KBM-7 (cell line): ENCODE data around the gene PAM16.

ENCODE experiments used
- DNase-seq: peaks from one replicate; pipeline ENCODE4 v3.0.0-alpha.2; 2015
- in situ Hi-C: fragments of 300-500 bp; cut with MboI; formaldehyde crosslinking; loops from 2 replicates; pipeline ENCODE4 v1.14.3; 2020; ENCODE audit warnings: low sequenced_read_pairs, low pct_unique_long_range_greater_than_20kb, mixed read lengths

PAM16 gene

GRCh38 chr16:4314532-4315185 lies 36.5 kb downstream of the PAM16 start:
- peak; percentile 35 for DNase-seq
- in situ Hi-C loops: no loop called here

DNA sequence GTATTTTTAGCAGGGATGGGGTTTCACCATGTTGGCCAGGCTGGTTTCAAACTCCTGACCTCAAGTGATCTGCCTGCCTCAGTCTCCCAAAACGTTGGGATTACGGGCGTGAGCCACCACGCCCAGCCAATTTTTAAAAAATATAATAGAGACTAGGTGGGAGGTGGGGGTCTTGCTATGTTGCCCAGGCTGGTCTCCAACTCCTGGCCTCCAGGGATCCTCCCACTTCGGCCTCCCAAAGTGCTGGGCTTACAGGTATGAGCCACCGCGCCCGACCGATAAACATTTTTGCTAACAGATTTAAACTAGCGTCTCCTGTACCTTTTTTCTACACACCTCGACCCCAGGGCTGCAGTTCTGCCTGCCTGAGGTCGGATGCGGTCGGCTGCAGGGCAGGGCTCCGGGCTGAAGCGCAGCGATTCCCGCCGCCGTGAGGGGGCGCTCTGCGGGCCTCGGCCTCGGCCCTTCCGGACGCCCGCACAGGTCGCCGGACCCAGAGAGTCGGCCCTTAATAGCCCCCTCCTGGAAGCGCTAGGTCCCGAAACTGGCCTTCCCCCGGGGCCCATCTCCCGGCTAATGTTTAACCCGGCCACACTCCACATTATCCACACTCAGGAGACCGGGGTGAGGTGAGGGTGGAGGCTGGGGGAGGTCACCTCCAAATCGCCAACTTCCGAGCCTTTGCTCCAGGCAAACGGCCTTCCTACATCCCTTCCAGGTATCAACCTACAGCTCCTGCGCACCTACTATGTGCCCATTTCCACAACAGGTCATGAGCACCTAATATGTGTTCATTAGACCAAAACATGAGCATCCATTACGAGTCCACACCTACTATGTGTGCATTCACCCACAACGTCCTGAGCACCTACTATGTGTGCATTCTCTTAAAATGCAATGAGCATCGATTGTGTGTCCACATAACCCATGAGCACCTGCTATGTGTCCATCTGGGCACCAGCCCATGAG lies 37.3 kb downstream of the PAM16 start:
- in situ Hi-C loops: no loop called here
- peak; percentile 52 for DNase-seq

GRCh38 chr16:4309833-4310266 lies 41.3 kb downstream of the PAM16 start:
- no peak for DNase-seq
- in situ Hi-C loops: no loop called here

GRCh38 chr16:4309102-4309832 lies 41.9 kb downstream of the PAM16 start:
- in situ Hi-C loops: no loop called here
- DNase-seq: no peak

DNA sequence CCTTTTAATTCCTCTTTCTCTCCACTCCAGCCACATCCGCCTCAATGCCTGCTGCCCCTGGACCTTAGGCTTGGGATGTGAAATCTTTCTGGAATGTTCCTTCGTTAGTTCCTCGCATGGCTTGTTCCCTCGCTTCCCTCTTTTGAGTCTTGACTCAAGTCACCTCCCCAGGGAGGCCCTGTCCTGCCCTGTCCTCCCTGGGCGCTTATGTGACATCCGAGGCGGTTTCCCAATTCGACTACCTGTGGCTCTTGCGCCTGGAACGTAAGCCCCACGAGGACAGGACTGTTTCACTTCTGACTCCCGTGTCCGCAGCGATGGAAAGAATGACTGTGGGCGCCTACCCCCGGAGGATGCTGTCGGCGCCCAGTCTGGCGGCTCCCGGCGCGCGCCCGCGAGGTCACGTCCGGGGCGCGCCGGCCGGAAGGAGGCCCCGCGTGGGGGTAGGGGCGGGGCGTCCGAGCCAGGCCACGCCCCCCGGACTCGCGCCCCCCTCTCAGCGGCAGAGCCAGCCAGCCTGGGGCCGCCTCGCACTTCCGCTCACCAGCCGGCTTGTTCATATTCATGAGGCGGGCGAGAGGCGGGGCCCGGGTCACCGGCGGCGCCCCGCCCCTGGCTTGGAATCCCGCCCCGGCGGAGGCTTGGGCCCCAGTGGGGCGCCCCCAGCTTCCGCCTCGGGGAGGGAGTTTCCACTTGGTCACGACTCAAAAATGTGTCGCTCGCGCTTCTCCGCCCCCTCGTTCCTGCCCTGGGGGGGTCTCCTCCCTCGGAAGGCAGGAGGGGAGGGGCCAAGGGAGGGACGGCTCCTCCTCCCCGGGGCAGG lies 43.7 kb downstream of the PAM16 start:
- DNase-seq: peak; percentile 96
- in situ Hi-C loops: no loop called here

DNA sequence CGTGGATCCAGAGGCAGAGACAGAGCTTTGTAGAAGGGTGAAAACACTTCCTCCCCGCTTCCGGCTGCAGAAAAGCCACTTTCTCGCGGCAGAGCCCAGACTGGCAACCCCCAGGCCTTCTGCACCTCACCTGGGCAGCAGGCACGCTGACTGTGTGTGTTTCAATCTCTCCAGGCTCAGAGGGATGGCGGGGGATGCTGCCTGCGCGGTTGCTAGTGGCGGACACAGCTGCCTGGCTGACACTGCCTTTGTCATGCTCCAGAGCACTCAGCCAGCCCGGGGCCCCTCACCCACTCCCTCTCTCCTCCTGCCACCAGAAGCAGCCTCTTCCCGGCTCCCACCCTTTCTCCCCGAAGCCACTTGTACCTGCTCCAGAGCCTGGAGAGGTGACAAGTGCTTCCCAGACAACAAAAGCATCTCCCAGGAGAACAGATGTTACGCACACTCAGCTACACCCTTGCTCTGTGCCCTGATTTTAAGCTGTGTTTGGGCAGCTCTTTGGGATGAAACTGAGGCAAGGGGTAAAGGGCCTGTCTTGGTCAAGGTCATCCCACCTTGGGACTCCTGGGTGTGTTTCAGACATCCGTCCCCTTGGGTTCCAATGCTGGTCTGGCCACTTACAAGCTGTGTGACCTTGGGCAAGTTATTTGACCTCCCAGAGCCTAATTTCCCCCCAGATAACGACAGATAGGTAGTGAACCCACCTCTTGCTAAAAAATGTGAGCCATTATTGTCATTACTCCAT lies 44.5 kb downstream of the PAM16 start:
- in situ Hi-C loops: no loop called here
- DNase-seq: peak; percentile 68

- in situ Hi-C loops: no loop called here
- no peak for DNase-seq
These were observed 47.1 kb downstream of the PAM16 start for GRCh38 chr16:4303973-4304372.

DNA sequence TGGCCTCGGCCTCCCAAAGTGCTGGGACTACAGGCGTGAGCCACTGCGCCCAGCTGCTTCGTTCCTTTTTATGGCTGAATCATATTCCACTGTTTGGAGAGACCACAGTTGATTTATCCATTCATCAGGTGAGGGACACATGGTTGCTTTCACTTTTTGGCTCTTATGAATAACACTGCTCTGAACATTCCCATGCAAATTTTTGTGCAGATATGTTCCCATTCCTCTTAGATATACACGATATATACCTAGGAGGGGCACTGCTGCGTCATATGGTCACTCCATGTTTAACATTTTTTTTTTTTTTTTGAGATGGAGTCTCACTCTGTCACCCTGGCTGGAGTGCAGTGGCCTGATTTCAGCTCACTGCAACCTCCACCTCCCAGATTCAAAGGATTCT lies 49.2 kb downstream of the PAM16 start:
- in situ Hi-C loops: no loop called here
- no peak for DNase-seq

DNA sequence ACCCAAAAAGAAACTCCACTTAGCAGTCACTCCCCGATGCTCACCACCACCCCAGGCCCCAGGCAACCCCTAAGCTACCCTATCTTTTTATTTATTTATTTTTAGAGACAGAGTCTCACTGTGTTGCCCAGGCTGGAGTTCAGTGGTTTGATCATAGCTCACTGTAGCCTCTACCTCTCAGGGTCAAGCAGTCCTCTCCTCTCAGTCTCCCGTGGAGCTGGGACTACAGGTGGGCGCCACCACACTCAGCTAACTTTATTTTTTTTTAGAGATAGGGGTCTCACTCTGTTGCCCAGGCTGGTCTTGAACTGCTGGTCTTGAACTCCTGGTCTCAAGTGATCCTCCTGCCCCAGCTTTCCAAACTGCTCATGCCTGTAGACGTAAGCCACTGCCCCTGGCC lies 49.9 kb downstream of the PAM16 start:
- in situ Hi-C loops: no loop called here

DNA sequence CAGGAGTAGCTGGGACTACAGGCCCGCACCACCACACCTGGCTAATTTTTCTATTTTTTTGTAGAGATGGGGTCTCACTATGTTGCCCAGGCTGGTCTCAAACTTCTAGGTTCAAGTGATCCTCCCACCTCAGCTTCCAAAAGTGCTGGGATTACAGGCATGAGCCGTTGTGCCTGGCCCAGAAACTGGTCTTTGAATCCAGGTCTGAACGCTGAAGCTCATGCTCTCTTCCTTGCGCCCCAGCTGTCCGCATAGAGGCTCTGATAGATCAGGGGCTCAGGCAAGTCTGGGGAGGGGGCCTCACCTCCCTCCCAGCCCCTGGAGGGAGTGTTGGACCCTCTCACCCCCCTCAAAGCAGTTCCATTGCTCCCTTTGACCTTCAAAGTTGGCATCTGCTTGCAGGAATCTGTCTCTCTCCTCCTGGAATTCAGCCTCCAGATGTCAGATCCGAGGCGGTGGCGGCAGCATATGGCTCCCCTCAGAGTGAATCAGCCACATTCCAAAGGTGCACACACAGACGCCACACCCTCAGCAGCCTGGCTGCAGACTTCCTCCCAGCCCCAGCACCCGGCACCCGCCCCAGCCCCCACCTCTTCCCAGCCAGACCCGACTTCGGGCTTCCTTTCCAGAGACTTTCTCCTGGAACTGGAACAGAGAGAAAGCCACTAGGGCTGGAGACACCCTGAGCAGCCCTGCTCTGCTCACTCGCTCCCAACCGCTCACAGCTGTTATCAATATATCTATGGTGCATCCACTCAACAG lies 52.2 kb downstream of the PAM16 start:
- no peak for DNase-seq
- in situ Hi-C loops: no loop called here

More for the DNA sequence above, 49.9 kb downstream of the PAM16 start:
- no peak for DNase-seq

- no peak for DNase-seq
- in situ Hi-C loops: no loop called here
These were observed 53.6 kb downstream of the PAM16 start for GRCh38 chr16:4297480-4297879.

- in situ Hi-C loops: no loop called here
- no peak for DNase-seq
These were observed 55.5 kb downstream of the PAM16 start for GRCh38 chr16:4295581-4295980.

DNA sequence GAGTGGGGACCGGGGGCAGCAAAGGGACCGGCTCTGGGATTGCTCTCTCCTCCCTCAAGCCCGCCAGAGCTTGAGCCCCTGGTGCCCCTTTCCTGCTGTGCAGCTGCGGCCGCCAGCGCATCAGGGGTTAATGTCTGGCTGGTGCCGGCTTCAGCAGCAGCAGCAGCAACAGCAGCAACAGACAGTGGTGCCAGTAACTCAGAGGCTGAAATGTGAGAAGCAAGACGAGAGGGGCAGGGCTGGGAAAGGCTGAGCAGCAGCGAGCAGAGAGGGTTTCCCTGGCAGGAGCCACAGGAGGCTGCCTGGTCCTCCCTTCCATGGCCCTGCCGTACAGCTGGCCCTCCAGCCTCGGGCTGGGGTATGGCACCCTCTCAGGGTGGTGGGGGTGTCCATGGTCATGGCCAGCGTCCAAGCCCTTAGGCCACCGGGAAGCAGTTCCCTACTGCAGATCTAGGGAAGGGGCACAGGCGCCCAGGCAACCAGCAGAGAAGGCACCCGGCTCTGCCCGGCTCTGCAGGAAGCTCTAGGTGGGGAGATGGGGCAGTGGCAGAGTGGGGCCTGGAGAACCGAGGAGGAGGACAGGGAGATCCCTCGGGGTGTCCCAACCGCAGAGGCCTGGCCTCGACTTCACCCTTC lies 57.2 kb downstream of the PAM16 start:
- no peak for DNase-seq
- in situ Hi-C loops: no loop called here

DNA sequence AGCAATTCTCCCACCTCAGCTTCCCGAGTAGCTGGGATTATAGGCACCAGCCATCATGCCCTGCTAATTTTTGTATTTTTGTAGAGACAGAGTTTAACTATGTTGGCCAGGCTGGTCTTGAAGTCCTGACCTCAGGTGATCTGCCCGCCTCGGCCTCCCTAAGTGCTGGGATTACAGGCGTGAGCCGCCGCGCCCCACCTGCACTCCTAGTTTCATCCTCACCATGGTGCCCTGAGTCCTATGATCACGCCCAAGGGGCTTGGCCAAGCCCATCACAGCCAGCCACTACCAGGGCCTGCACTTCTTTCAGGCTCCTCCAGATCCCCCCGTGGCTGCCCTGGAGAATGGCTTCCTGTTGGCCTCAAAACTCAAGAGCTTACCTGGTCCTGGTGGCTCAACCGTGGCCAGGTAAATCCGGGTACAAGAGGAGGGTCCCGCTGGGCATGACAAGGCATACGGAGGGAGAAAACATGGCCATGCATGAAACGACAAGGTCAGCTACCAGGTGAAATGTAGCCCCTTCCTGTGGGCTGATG lies 57.9 kb downstream of the PAM16 start:
- in situ Hi-C loops: no loop called here
- DNase-seq: no peak

- in situ Hi-C loops: no loop called here
- DNase-seq: no peak
These were observed 59.4 kb downstream of the PAM16 start for GRCh38 chr16:4291699-4292098.
